HG03196 (cell line): Measurements from ENCODE around the gene ZNF76.
"Not testable (repeated sequence)": the region's sequence is repeated elsewhere in the genome, so short reads cannot be mapped to it uniquely, and the experiment has no call there.

Source experiments
- ATAC-seq: cut with Tn5 transposase; IDR thresholded peaks from one replicate; pipeline ENCODE4 v1.9.1; 2021; ENCODE audit not compliant: unreplicated experiment

ZNF76 gene

DNA sequence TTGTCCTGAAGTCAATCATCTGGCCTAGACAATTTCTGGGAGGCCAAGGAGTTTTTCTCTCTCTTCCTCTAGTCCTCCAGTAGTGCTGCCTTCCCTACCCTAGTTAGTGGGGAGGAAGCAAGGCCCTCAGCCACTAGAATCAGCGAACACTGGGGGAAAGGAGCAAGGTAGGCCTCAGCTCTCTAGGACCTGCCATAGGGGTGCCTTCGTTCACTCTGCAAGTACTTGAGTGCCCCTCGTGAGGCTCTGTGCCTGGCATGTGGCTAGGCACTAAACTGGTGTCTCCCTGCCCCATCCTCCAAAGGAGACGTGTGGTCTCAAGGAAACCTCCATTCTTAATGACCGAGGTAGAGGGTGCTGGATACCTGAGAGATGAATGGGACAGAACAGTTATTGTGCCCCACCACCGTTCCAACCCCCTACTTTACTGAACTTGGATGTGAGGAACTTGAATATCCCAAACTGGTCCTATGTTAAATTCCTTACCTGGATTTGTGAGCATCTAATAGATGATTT lies 39.1 kb downstream of the ZNF76 start:
- no peak for ATAC-seq

DNA sequence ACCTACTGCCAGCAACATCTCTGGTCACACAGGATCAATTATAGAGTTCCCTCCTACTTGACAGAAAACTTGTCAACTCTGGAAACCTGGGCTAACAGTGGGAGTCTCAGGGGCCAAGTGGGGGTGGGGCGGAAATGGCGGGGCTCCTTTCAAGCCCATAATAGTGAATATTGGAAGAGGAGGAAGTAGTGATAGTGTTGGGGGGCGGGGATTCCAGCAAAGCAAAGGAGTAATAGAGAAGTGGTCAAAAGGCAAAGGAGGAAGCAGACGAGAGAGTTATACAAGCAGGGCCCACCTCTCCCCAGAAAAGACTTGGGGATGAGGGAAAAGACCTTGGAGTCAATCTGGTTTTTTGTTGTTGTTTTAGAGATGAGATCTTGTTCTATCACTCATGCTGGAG lies 40.1 kb downstream of the ZNF76 start:
- ATAC-seq = no peak

DNA sequence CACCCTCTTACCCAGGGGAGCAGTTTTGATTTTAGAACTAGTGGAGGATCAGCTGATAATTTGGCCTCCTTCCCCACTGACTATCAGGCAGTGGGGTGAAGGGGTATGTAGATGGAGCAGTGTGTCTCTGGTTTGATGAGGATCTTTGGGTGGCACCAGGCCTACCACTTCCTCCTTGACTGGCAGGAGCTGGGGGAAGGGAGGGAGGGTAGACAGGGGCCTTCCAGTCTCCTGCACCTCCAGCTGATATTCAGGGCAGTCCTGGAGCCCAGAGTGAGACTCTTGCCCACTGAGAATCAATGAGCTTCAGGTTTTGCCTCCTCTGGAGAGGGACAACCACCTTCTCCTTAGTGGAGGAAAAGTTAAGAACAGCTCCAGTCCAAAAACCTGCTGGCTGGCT lies 41.3 kb downstream of the ZNF76 start:
- ATAC-seq = no peak

DNA sequence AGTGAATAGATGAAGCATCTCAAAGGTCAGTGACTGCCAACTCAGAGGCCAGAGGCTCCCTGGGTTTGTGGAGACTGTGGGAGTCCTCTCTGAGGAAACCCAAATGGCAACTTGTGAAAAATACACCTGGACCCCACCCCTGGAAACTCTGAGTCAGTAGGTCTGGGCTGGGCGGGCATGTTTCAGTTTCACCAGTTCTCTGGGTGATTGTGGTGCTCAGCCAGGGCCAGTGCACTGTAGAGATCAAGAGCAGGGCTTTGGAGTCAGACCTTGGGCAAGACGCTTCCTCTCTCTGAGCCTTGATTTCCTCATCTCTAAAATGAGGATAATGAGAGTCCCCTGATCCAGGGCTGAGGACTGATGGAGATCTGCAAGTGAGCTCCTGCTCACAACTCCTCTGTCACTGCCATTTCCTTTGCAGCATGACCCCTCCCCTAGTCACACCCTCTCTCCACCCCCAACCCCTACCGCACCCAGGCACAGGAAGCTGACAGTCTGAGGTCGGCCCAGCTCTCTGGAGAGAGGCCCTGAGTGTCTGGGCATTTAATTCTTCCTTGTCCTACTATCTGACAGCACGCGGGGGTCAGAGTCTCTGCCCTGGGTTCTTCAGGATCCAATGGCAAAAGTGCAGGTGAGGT lies 43.2 kb downstream of the ZNF76 start:
- peak; percentile 73 for ATAC-seq

DNA sequence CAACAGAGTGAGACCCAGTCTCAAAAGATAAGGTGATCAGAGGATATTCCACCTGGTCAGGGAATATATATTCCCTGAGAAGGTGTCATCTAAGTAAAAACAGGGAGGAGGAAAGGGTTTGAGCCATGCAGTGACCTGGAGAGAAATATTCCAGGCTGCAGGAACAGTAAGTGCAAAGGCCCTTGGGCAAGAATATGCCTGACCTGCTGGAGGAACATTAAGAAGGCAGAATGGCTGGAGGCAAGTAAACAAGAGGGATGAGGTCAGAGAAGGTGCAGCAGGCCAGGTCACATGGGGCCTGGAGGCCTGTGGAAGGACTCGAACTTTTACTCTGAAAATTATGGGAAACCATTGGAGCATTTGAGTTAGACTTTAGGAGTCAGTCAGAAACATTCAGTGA lies 44.8 kb downstream of the ZNF76 start:
- ATAC-seq = no peak

DNA sequence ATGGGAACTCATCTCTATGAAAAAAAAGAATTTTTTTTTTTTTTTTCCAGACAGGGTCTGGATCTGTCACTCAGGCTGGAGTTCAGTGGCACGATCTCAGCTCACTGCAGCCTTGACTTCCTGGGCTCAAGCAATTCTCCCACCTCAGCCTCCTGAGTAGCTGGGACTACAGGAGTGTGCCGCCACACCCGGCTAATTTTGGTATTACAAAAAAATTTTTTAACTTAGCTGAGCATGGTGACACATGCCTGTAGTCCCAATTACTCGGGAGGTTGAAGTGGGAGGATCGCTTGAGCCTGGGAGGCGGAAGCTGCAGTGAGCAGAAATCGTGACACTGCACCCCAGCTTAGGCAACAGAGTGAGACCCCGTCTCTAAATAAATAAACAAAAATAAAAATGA lies 45.6 kb downstream of the ZNF76 start:
- no peak for ATAC-seq

DNA sequence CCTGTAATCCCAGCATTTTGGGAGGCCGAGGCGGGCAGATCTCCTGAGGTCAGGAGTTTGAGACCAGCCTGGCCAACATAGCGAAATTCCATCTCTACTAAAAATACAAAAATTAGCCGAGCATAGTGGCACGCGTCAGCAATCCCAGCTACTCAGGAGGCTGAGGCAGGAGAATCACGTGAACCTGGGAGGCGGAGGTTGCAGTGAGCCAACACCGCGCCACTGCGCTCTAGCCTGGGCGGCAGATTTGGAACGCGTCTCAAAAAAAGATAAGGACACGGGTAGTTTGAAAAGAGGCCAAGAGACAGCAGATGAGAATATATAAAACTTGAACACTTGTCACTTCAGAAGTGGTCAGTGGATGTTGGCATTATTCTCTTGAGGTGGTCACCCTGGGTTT lies 47.6 kb downstream of the ZNF76 start:
- ATAC-seq = not testable (repeated sequence)

DNA sequence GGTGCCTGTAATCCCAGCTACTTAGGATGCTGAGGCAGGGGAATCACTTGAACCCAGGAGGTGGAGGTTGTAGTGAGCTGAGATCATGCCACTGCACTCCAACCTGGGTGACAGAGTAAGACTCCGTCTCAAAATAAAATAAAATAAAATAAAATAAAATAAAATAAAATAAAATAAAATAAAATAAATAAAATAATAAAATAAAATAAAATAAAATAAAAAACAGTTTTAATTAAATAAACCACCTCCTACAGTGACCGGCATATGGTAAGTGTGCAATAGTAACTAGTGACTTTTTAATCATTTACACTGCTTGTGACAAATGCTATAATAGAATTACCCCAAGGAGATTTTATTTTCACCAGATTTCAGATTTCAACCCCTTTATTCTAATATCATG lies 49.0 kb downstream of the ZNF76 start:
- not testable (repeated sequence) for ATAC-seq

DNA sequence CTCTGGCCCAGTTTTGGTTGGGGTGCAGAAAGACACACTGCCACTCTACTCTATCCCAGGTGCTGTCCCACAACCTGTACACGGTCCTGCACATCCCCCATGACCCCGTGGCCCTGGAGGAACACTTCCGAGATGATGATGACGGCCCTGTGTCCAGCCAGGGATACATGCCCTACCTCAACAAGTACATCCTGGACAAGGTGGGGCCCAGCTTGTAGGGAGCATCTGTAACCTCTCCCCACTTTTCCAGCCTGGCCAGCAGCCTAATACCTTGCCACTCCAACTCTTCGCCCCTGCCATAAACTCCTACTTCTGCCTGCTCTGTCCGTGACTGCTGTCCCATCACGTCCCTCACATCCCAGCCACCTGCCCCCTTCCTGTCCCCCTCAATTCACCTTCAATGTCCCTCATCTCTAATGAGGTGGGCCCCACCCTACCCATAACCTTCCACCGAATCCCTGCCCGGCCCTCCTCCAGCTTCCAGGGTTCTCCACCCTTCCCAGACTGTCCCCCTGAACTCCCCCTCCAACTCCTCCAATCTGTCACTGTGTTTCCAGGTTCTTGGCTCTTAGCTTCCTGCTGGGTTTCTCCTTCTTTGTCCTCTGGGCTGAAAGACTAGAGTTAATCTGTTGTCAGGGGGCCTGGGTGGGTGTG lies 50.2 kb downstream of the ZNF76 start:
- ATAC-seq = no peak

DNA sequence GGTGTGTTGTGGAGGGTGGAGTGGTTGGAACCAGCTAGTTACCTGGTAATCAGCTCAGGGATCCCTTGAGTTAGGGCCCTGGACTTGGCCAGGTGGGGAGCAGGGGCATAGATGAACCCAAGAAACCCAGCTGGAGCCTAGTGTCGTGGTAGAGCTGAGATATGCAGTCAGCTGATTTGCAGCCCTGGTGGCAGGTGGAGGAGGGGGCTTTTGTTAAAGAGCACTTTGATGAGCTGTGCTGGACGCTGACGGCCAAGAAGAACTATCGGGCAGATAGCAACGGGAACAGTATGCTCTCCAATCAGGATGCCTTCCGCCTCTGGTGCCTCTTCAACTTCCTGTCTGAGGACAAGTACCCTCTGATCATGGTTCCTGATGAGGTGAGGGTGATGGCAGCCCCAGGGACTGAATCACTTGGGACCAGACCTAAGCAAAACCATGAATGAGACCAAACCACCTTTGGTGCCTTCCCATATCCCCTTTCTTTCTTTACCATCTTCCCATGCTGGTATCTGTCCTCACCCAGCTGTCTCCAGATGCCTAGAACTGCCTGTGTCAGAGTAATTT lies 50.8 kb downstream of the ZNF76 start:
- ATAC-seq = no peak

DNA sequence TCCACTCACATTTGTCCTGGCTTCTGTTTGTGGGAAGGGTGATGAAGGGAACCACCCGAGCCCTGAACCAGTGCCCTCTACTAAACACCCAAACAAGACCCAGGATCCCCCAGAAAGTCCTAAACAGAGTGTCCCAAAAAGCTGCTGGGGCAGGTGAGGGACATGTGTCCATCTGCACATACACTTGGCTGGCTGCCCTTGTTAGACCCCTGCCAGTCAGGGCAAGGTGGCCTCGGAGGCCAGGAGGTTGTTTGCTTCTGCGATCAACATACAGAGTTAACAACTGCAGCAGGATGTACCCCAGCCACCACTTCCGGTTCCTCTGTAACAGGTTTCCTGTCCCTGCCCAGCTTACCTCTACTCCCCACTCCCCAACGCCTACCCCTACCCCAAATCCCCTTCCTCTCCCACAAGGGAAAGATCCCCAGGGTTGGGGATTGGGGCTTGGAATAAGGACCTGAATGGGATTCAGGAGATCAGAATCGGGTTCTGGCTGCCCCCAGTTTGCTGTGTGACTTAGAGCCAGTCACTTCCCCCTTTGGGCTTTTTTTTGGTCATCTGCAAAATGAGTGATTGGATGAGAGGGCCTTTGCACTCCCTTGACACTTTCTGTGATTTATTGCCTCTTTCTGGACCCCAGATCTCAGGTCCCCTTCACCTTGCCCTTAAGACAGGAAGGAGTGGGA lies 52.0 kb downstream of the ZNF76 start:
- no peak for ATAC-seq

DNA sequence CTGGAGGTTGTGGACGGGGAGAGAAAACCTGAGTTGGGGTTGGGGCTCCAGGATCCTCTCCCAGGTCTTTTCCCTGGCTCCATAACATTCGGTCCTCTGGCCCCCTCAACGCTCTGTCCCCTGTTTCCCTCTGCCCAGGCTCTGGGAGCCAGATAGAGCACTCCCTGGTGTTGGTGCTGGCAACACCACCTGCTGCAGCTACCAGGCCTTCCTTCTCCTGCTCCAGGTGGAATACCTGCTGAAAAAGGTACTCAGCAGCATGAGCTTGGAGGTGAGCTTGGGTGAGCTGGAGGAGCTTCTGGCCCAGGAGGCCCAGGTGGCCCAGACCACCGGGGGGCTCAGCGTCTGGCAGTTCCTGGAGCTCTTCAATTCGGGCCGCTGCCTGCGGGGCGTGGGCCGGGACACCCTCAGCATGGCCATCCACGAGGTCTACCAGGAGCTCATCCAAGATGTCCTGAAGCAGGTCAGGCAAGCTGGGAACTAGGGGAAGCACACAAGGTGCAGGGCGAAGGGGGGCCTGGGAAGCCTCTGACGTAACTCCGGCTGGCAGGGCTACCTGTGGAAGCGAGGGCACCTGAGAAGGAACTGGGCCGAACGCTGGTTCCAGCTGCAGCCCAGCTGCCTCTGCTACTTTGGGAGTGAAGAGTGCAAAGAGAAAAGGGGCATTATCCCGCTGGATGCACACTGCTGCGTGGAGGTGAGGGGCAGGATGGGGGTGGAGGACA lies 52.7 kb downstream of the ZNF76 start:
- ATAC-seq = no peak

DNA sequence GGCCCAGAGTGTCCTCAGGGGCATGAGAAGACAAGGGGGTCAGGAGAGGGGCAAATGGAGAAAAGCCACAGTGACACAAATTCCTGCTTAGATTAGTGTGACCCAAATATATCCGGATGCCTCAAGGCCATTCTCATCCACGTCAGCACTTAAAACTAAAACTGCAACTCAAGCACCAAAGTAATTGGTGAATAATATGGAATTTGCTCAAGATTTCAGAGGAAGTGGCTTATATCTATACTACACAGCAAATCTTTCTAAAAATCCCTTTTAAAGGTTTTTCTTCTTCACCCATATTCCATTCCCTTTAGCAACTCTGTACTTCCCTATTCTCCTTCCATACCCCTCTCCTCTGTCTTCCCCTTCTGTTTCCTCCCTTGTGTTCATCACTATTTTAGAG lies 53.3 kb downstream of the ZNF76 start:
- ATAC-seq = no peak

DNA sequence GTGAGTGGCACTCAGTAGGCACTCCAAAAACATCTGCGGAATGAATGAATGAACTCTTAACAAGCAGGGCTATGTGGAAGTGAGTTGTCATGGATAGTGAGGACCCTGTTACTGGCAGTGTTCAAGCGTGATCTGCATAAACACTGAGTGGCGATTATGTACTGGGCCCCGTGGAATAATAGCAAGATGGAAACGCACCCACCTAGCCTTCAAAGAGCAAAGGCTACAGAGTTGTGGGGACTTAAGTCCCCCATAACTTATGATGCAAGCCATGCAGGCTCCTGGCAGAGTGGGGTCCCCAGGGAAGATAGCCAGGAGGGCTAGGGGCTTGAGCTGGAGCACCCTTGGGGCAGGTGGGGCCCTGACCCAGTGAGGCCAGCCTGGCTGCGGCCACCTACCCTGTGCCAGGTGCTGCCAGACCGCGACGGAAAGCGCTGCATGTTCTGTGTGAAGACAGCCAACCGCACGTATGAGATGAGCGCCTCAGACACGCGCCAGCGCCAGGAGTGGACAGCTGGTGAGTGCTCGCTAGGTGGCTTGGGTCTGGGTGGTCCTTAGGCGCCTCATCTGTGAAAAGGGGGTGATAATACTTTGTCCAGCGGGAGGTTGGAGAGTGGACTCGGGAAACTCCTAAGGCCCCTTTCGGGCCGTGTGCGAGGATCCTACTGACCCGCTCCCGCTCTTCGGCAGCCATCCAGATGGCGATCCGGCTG lies 58.1 kb downstream of the ZNF76 start:
- ATAC-seq = no peak

DNA sequence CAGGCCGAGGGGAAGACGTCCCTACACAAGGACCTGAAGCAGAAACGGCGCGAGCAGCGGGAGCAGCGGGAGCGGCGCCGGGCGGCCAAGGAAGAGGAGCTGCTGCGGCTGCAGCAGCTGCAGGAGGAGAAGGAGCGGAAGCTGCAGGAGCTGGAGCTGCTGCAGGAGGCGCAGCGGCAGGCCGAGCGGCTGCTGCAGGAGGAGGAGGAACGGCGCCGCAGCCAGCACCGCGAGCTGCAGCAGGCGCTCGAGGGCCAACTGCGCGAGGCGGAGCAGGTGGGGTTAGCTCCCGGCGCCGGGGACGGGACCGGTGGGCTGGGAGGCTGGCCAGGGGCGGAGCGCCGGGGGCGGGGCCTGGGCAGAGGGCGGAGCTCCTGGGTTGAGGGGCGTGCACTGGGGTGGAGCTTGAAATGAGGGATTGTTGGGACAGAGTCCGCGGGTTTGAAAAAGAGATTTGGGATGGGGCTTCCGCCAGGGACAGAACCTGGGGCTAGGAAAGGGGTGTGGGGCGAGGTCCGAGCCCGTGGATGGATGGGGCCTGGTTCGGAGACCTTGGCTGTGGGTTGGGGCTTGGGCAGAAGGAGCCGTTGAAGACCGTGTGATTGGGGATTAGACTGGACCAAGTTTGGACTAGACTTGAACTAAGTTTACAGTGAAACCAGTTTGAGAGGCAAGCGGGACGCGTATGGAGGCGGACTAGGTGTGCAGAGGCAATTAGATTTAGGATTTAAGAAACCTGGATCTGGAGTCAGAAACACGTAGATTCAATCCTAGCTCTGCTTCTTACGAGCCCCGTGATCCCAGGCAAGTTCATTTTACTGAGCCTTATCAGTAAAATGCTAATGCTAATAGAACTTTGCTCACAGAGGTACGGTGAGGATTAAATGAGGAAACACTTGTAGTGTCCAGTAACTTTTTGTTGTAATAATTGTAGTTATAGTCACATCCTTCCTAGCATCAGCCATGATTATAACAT lies 58.9 kb downstream of the ZNF76 start:
- ATAC-seq = no peak

DNA sequence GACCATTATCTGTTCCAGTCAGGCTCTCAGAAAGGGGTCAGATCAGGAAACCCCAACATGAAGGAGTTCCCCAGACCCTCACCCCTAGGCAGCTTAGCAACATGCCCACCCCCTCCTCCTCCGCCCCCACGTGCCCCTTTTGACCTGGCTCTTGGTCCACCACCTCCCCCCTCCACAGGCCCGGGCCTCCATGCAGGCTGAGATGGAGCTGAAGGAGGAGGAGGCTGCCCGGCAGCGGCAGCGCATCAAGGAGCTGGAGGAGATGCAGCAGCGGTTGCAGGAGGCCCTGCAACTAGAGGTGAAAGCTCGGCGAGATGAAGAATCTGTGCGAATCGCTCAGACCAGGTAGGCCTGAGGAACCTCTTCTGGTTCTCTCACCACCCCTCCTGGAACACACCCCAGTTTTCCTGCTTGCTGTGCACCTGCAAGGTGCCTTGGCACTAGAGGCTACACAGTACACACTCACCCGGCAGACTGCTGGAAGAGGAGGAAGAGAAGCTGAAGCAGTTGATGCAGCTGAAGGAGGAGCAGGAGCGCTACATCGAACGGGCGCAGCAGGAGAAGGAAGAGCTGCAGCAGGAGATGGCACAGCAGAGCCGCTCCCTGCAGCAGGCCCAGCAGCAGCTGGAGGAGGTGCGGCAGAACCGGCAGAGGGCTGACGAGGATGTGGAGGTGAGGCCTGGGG lies 60.0 kb downstream of the ZNF76 start:
- ATAC-seq = no peak

DNA sequence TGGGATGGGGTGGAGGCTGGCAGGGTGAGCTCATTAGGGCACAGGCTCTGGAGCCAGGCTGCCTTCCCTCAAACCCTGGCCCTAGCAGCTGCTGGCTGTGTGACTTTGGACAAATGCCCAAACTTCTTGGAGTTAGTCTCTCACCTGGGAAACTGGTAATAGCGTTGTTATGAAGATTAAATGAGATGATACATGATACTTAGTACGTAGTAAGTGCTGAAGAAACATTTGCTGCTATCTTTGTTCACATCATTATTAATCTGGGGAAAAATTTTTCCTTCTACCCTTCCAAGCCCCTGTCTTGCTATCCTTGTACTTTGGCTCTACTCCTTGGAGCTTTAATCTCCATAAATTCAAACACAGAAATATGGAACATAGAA lies 60.5 kb downstream of the ZNF76 start:
- no peak for ATAC-seq

DNA sequence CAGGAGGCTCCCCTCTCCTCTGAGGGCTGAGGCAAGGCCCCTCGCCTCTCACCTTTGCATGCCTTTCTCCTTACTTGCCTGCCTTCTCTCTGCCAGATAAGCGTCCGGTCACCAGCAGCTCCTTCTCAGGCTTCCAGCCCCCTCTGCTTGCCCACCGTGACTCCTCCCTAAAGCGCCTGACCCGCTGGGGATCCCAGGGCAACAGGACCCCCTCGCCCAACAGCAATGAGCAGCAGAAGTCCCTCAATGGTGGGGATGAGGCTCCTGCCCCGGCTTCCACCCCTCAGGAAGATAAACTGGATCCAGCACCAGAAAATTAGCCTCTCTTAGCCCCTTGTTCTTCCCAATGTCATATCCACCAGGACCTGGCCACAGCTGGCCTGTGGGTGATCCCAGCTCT lies 61.6 kb downstream of the ZNF76 start:
- ATAC-seq = no peak
